Measurements from ENCODE around the gene MAPK14. TPM values are rescaled to one million over a fixed set of nuclear protein-coding genes. Genes with fewer than 3 reads are reported as not detected.

The MAPK14 gene
- total RNA-seq, 4 donors from 2014 or later, result 62.0 to 117 (median 86.2) TPM

GRCh38 chr6:36000451-36000850 lies 27.2 kb upstream of the MAPK14 start:
- Histone ChIP-seq H3K9me3 (no peaks in the 10 kb centered on the region), H3K27ac (no peak overlapping the region), H3K27me3 (no peaks in the 10 kb centered on the region), H3K36me3 (no peaks in the 10 kb centered on the region), H3K4me1 (no peaks in the 10 kb centered on the region), H3K4me3 (no peak overlapping the region)
- DNase-seq, result no peak
- TF ChIP-seq CTCF (IDR thresholded peaks at IDR 0.05) (no peak), POLR2A (IDR thresholded peaks at IDR 0.05) (no peak)
- intact Hi-C loops (cut with DNase I; ENCODE audit: low total_unique reads), result no loop called here

GRCh38 chr6:36015666-36016065 lies 11.9 kb upstream of the MAPK14 start:
- Histone ChIP-seq H3K27me3 (no peaks in the 10 kb centered on the region), H3K36me3 (no peaks in the 10 kb centered on the region), H3K4me3 (no peak overlapping the region), H3K4me1 (no peaks in the 10 kb centered on the region), H3K27ac (no peak overlapping the region), H3K9me3 (no peaks in the 10 kb centered on the region)
- intact Hi-C loops (cut with DNase I; ENCODE audit: low total_unique reads), result no loop called here
- no peak for DNase-seq
- TF ChIP-seq POLR2A (IDR thresholded peaks at IDR 0.05) (no peak), CTCF (IDR thresholded peaks at IDR 0.05) (no peak)

GRCh38 chr6:36018339-36018738 lies 9.3 kb upstream of the MAPK14 start:
- DNase-seq, result no peak
- no peak for TF ChIP-seq POLR2A (IDR thresholded peaks at IDR 0.05)
- no peak for TF ChIP-seq CTCF (IDR thresholded peaks at IDR 0.05)
- Histone ChIP-seq H3K27me3 (no peaks in the 10 kb centered on the region), H3K9me3 (no peaks in the 10 kb centered on the region), H3K27ac (no peak overlapping the region), H3K4me3 (no peak overlapping the region), H3K4me1 (no peaks in the 10 kb centered on the region), H3K36me3 (no peaks in the 10 kb centered on the region)
- intact Hi-C loops (cut with DNase I; ENCODE audit: low total_unique reads), result no loop called here

GRCh38 chr6:36019167-36019566 lies 8.4 kb upstream of the MAPK14 start:
- H3K4me3 ChIP-seq, result no peak overlapping the region
- H3K27me3 ChIP-seq, result no peaks in the 10 kb centered on the region
- DNase-seq, result no peak
- H3K9me3 ChIP-seq, result no peaks in the 10 kb centered on the region
- H3K4me1 ChIP-seq, result no peaks in the 10 kb centered on the region
- no peak for TF ChIP-seq CTCF (IDR thresholded peaks at IDR 0.05)
- TF ChIP-seq POLR2A (IDR thresholded peaks at IDR 0.05), result no peak
- intact Hi-C loops (cut with DNase I; ENCODE audit: low total_unique reads), result no loop called here
- no peak overlapping the region for H3K27ac ChIP-seq
- no peaks in the 10 kb centered on the region for H3K36me3 ChIP-seq

- no peak overlapping the region for H3K4me3 ChIP-seq
- no peak overlapping the region for H3K27ac ChIP-seq
- H3K36me3 ChIP-seq, result no peaks in the 10 kb centered on the region
- TF ChIP-seq POLR2A (IDR thresholded peaks at IDR 0.05) (no peak), CTCF (IDR thresholded peaks at IDR 0.05) (no peak)
- H3K27me3 ChIP-seq, result no peaks in the 10 kb centered on the region
- peaks cover 0 to 4% of the 10 kb centered on the region in 2 donors for H3K4me1 ChIP-seq
- intact Hi-C loops (cut with DNase I; ENCODE audit: low total_unique reads), result loop anchor here (10.0 kb wide), 1 partner anchor 175 kb away; the partner anchor contains the start of gene BRPF3
- no peak for DNase-seq
- H3K9me3 ChIP-seq, result no peaks in the 10 kb centered on the region
Observed at GRCh38 chr6:36020154-36020553, 7.5 kb upstream of the MAPK14 start.
